Activated CD4-positive, alpha-beta T cell treated with anti-CD3 and anti-CD28 coated beads, Interleukin-2, amount 50 U/mL, for 24 hours (primary cell): ENCODE data around the gene DHRS13.
A peak's percentile ranks its signal among the peaks of the same experiment; 100 is the strongest.

ENCODE experiments used
- DNase-seq, 2 donors: peaks; one replicate each; pipeline ENCODE4 v3.0.0-alpha.2; 2020; ENCODE audit warnings: low read depth in 1 of 2, low spot score in 1 of 2

Gene DHRS13

DNA sequence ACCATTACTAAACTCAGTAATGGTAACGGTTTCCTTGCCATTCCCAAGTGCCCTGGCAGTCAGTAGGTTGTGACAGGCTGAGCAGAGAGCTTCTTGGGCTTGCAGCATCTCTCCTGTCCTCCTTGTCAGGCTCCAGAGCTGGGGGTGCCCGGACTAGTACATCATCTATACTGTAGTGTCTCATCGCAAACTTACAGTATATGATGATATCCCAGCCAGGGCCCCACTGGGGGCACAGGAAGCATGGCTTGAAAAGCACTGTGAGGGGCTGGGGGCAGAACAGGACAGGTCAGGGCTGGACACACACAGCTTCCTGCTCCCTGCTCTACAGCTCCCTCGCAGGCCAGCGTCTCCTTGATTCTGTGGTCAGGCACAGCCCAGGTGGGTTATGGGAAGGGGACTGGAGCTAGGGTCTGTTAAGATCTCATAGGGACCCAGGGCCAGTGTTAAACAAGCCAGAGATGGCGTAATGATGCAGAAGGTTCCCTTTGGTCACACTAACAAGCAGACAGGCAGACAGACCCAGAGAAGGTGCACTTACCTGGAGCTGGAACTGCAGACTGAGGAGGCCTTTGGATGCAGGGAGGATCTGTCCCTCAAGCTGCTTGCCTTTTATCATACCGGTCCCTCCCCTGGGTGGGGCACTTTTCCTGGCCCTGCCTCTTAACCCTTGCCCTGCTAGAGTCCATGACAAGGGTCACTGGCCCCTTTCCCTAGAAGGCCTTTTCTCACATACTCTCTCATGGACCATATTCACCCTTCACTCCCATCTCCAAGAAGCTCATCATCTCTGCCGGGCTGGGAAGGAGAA is 41.3 kb downstream of the DHRS13 start:
- DNase-seq: no peak

DNA sequence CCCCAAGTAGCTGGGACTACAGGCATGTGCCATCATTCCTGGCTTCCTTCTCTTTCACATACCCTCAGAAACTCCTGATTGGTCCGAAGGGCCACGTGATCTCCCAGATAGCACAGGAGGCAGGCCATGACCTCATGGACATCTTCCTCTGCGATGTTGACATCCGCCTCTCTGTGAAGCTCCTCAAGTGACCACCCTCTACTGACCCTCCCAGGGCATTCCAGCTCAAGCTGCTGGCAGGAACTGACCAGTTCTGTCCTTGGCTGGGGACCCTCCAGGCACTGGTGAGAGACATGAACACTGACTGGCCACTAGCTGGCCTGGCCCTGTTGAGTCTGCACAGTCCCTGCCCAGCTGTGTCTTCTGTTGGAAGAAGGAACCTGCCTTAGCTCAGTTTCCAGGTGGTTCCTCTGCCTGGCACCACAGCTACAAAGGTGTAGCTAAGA is 42.5 kb downstream of the DHRS13 start:
- DNase-seq: no peak

DNA sequence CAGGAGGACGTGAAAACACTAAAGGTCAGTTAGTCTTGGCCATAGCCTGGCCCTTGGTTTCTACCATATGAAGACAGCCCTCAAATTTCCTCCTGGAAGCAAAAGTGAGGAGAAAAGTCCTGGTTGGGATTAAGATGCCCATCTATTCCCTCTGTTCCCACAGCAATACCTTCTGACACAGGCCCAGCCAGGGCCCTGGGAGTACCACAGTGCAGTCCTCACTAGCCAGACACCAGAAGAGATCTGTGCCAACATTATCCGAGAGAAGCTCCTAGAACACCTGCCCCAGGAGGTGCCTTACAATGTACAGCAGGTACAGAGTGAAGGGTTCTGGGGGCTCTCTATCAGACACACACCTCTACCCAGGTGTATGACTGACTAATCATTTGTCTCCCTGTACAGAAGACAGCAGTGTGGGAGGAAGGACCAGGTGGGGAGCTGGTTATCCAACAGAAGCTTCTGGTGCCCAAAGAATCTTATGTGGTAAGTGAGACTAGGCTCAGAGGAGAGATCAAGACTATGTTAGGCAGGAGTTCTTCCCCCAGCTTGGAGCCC is 44.0 kb downstream of the DHRS13 start:
- DNase-seq: no peak

DNA sequence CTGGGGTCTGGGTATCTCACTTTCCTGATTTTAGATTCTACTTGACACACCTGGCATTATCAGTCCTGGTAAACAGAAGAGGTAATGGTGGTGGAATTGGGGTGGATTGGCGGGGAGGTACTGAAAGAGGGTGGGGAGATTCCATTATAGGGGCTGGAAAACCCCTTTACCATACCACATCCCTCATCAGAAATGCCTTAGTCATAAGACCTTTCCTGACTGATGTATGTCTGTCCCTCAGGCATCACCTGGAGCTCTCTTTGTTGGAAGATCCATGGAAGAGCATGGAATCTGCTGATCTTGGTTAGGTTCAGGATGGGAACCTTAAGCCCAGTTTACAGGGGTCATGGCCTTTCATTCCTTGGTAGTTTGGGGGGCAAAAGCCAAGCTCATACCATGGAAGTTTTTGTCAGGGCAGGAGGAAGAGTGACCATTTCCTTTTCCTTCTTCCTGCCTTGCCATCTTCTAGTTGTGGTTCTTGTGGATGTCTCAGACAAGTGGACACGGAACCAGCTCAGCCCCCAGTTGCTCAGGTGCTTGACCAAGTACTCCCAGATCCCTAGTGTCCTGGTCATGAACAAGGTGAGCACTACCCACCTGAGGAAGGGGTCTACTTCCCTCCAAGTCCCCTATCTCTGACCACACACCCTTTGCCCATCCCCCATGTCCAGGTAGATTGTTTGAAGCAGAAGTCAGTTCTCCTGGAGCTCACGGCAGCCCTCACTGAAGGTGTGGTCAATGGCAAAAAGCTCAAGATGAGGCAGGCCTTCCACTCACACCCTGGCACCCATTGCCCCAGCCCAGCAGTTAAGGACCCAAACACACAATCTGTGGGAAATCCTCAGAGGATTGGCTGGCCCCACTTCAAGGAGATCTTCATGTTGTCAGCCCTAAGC is 44.7 kb downstream of the DHRS13 start:
- DNase-seq: no peak

DNA sequence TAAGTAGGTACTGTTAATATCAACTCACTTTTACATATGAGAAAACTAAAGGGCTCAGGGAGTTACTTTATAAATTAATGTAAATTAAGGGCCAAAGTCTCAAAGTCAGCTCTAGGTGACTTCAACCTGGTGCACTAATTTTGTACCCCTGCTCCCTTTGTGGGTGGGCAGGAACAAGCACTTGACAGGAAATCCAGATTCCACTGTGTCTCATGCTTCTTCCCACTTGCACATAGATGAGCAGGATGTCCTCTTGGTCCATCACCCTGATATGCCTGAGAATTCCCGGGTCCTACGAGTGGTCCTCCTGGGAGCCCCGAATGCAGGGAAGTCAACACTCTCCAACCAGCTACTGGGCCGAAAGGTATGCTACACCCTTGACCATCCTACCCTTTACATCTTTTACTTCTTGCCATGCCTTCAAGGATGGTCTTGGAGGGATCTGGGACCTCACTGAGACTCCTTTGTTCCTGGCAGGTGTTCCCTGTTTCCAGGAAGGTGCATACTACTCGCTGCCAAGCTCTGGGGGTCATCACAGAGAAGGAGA is 46.8 kb downstream of the DHRS13 start:
- DNase-seq: no peak

DNA sequence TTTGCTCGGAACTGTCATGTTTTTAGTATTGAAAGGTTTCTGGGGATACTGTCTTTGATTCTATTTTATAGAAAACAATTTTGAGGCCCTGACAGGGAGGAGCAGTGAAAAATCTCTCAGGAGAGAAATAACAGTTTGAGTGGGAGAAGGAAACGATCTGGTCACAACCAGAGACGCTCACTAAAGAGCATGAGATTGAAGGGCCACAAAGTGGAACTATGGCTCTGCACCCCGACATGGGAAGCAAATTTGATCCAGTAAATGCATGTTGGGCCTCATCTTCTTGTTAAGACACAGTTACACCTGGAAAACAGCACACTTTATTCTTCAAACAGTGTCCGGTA is 47.6 kb downstream of the DHRS13 start:
- no peak for DNase-seq

DNA sequence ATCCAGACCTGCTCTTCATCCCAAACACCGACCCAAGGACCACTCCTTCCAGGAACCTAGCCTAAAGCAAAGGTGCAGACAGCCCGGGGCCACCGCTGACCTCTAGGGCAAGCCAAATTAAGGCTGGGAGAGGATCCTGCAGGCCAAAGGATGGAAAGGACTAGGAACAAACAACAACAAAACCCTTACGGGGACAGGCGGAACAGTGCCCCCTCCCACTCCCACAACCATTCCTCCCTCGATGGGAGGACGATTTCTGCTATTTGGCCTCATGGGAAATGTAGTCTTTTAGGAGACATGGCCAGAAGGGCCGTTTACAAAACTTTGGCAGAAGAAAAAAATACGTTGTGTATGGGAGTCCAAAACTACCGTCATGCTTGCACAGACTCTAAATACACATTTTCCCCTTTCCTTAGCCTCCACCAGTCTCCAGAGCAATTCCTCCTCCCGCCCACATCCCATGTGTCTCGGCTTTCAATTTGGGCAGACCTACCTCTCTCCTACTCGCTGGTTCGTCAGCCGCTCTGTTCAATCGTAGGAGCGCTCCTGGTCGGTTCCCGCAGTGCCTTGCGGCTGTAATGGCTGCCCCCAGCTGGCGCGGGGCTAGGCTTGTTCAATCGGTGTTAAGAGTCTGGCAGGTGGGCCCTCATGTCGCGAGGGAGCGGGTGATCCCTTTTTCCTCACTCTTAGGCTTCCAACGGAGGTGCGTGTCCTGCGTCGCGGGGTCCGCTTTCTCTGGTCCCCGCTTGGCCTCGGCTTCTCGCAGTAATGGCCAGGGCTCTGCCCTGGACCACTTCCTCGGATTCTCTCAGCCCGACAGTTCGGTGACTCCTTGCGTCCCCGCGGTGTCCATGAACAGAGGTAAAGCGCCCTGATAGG is 48.2 kb downstream of the DHRS13 start, which contains the start of gene ERAL1:
TSS of gene ERAL1 (plus strand) at position 560 of the 879 bp plus-strand sequence. CDS start at position 579, 19 bp downstream.
- DNase-seq: peak; percentile 66 to 83

DNA sequence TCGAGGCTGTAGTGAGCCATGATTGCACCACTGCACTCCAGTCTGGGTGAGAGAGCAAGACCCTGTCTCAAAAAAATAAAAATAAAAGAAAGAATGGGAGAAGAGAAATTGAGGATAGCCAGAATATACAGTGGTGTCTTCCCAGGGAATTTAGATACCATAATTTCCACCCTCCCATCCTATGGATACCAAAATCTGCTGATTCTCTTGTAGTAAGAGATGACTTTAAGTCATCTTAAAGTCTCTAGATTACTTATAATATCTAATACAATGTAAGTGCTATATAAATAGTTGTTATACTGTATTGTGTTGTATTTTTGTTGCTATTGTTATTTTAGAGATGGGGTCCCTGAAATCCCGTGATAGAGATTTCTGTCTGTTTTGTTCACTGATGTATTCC is 49.6 kb downstream of the DHRS13 start:
- no peak for DNase-seq

DNA sequence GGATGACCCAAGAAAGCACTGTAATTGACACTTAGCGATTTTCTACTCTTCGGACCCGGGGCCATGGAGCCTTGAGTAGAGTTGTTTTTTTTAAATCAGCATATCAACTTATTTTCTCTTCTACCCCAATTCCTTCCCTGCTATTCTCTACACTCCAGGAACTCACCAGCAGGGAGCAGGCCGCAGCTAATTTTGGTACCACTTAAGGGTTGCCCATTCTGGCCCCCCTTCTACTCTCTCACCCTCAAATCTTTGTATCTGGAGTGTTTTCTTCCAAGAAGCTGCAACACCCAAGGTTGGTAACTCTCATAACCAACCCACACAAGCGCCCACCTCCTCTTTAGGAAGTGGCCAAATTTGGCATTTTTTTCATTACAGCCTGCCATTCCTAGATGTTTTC is 53.6 kb downstream of the DHRS13 start:
- DNase-seq: no peak

DNA sequence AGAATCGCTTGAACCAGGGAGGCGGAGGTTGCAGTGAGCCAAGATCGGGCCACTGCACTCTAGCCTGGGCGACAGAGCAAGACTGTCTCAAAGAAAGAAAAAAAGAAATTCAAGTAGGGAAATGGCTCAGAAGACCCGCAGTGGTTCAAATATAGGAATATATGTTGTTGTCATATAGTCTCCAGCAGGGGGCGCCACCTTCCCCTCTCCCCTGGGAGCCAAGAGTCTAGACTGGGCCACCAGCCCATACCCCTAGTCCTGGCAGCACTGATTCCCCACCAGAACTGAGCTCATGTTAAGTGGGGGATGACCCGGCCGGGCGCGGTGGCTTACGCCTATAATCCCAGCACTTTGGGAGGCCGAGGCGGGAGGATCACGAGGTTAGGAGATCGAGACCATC is 54.2 kb downstream of the DHRS13 start:
- DNase-seq: peak; percentile 13 to 46
